A673 (cell line): ENCODE measurements around the gene SLC35A3. TPM values are rescaled to one million over a fixed set of nuclear protein-coding genes. Genes with fewer than 3 reads are reported as not detected.

Experiments used
- BruUV-seq: library from RNA; stranded (reverse); fragments of 400-500 nt; replicated peaks from 2 replicates; lab custom pipeline; 2021; lab: Mats Ljungman, UMichigan
- CTCF ChIA-PET: fragments of 300-600 bp; sonication (Branson Sonifier 250); formaldehyde crosslinking; loops from one replicate; lab custom pipeline; 2022; ENCODE audit warnings: antibody characterized with exemption; lab: Charles Lee
- POLR2A ChIA-PET: fragments of 300-600 bp; sonication (Branson Sonifier 250); formaldehyde crosslinking; loops from one replicate; lab custom pipeline; 2022; ENCODE audit warnings: antibody characterized with exemption; ENCODE audit not compliant: low non-redundant PET; lab: Charles Lee
- DNase-seq: peaks from one replicate; pipeline ENCODE4 v3.0.0-alpha.2; 2015; ENCODE audit warnings: low spot score
- H3K27ac ChIP-seq: fragments of 200-600 bp; sonication (generic); 2 replicates; pipeline ENCODE4 v1.5.1; 2016; ENCODE audit warnings: mixed run types, low read depth, mild to moderate bottlenecking, mixed read lengths, antibody characterized with exemption, low read length; ENCODE audit not compliant: poor library complexity, severe bottlenecking
- H3K27me3 ChIP-seq: fragments of 200-600 bp; sonication (generic); replicated peaks from 2 replicates; pipeline ENCODE4 v1.6.1; 2017; ENCODE audit warnings: mixed run types, low read depth, mild to moderate bottlenecking, mixed read lengths, antibody characterized with exemption, low read length; ENCODE audit not compliant: insufficient read depth, poor library complexity
- H3K36me3 ChIP-seq: fragments of 200-600 bp; sonication (generic); 2 replicates; pipeline ENCODE4 v1.6.1; 2016; ENCODE audit warnings: mixed run types, mild to moderate bottlenecking, mixed read lengths, antibody characterized with exemption, low read length; ENCODE audit not compliant: insufficient read depth, poor library complexity, severe bottlenecking
- H3K4me1 ChIP-seq: fragments of 200-600 bp; sonication (generic); 2 replicates; pipeline ENCODE4 v1.6.1; 2017; ENCODE audit warnings: mixed run types, mild to moderate bottlenecking, mixed read lengths, antibody characterized with exemption, low read length; ENCODE audit not compliant: insufficient read depth, poor library complexity, severe bottlenecking
- H3K4me3 ChIP-seq: fragments of 200-600 bp; sonication (generic); 2 replicates; pipeline ENCODE4 v1.5.1; 2016; ENCODE audit warnings: low read depth, mixed run types, mild to moderate bottlenecking, mixed read lengths, low read length; ENCODE audit not compliant: poor library complexity, severe bottlenecking
- H3K9me3 ChIP-seq: fragments of 200-600 bp; sonication (generic); 2 replicates; pipeline ENCODE4 v1.6.1; 2016; ENCODE audit warnings: mixed run types, low read depth, mild to moderate bottlenecking, mixed read lengths, antibody characterized with exemption, low read length; ENCODE audit not compliant: poor library complexity, severe bottlenecking
- CTCF ChIP-seq: fragments of 300-800, 200-600 bp; sonication (generic); conservative IDR thresholded peaks from 2 replicates; pipeline ENCODE4 v1.5.1; 2017; ENCODE audit warnings: low read depth, mild to moderate bottlenecking, antibody characterized with exemption, low read length, moderate library complexity, mixed read lengths
- EZH2 ChIP-seq: fragments of 200-600 bp; sonication (generic); IDR thresholded peaks from 2 replicates; pipeline ENCODE4 v1.6.1; 2017; ENCODE audit warnings: borderline replicate concordance, low read depth, mild to moderate bottlenecking, mixed read lengths, antibody characterized with exemption, low read length; ENCODE audit not compliant: poor library complexity, severe bottlenecking
- intact Hi-C: fragments of 100-400 bp; cut with micrococcal nuclease; formaldehyde crosslinking; loops from one replicate; pipeline ENCODE4 v1.10.0; 2022; ENCODE audit not compliant: unreplicated experiment
- total RNA-seq: library from RNA; stranded (reverse); gene quantifications from 2 replicates; pipeline ENCODE4 v1.2.3, GENCODE V29; 2021

SLC35A3 gene
- total RNA-seq, 1 experiment from 2014 or later = 25.0 TPM

GRCh38 chr1:99964806-99965205, 5.0 kb upstream of the SLC35A3 start:
- no peak overlapping the region for H3K4me3 ChIP-seq
- no peak overlapping the region for H3K27ac ChIP-seq
- H3K27me3 ChIP-seq = no peaks in the 10 kb centered on the region
- H3K9me3 ChIP-seq = no peaks in the 10 kb centered on the region
- intact Hi-C loops = loop anchor here (5.0 kb wide), 1 partner anchor 492 kb away; no protein-coding TSS in a partner anchor
- H3K36me3 ChIP-seq = no peaks in the 10 kb centered on the region
- DNase-seq = no peak
- no peaks in the 10 kb centered on the region for H3K4me1 ChIP-seq
- no TSS peak for BruUV-seq
- CTCF ChIA-PET = no interaction called here
- POLR2A ChIA-PET = no interaction called here
- TF ChIP-seq CTCF (no peak), EZH2 (no peak)

GRCh38 chr1:99965646-99966375, 4.0 kb upstream of the SLC35A3 start:
- H3K4me1 ChIP-seq = peaks cover 4% of the 10 kb centered on the region
- H3K4me3 ChIP-seq = no peak overlapping the region
- intact Hi-C loops = loop anchor here (5.0 kb wide), 1 partner anchor 491 kb away; no protein-coding TSS in a partner anchor
- no peaks in the 10 kb centered on the region for H3K36me3 ChIP-seq
- H3K9me3 ChIP-seq = no peaks in the 10 kb centered on the region
- TF ChIP-seq CTCF = no peak
- H3K27me3 ChIP-seq = no peaks in the 10 kb centered on the region
- BruUV-seq = no TSS peak
- ChIA-PET POLR2A (no interaction called here), CTCF (no interaction called here)
- H3K27ac ChIP-seq = no peak overlapping the region
- no peak for DNase-seq

- POLR2A ChIA-PET = no interaction called here
- Histone ChIP-seq H3K36me3 (no peaks in the 10 kb centered on the region), H3K27me3 (no peaks in the 10 kb centered on the region), H3K4me1 (peaks cover 6% of the 10 kb centered on the region), H3K4me3 (no peak overlapping the region), H3K9me3 (no peaks in the 10 kb centered on the region), H3K27ac (no peak overlapping the region)
- DNase-seq = no peak
- TF ChIP-seq EZH2 = no peak
- no peak for TF ChIP-seq CTCF
- no TSS peak for BruUV-seq
- CTCF ChIA-PET = no interaction called here
- intact Hi-C loops = loop anchor here (5.0 kb wide), 1 partner anchor 489 kb away; no protein-coding TSS in a partner anchor
Measured at GRCh38 chr1:99968214-99968613, 1.6 kb upstream of the SLC35A3 start.
